Measurements from ENCODE around the gene DYSF.

DNA sequence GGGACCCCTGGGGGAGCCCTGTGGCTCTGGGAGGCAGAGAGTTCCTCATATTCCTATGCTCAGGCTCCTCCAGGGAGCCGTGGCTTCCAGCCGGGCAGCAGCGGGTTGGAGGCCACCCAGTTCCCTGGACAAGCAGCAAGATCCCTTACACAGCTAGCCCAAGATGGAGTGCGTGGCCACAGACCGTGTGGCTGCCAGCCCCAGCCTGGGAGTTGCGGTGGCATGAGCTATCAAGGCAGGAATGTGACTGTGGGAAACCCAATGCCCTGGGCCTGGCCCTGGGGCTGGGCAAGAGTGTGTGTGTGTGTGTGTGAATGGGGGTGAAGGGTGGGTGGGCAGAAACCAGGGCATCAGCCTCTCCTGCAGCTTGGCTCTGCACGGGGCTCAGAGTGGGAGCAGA, 130.5 kb downstream of the DYSF start:
- TF ChIP-seq POLR2A (IDR thresholded peaks at IDR 0.05) = no peak
- no peak for TF ChIP-seq CTCF (IDR thresholded peaks at IDR 0.05)
